GM20431 (cell line): ENCODE results near the gene SNAPIN.

Experiments
- in situ Hi-C: fragments of 300-500 bp; cut with MseI, MboI; formaldehyde crosslinking; loops from one replicate; pipeline ENCODE4 v1.15.0; 2020; ENCODE audit warnings: low sequenced_read_pairs; ENCODE audit not compliant: unreplicated experiment

Gene SNAPIN

GRCh38 chr1:153658400-153659174, at the start of gene SNAPIN:
SNAPIN (plus strand) TSS chr1:153658703; CDS start chr1:153658744, 41 bp downstream.
- in situ Hi-C loops, result loop anchor here (25.0 kb wide), 1 partner anchor 329 kb away; the partner anchor contains the start of genes JTB, RAB13 and RPS27

- in situ Hi-C loops, result no loop called here
These were observed 49.5 kb upstream of the SNAPIN start for GRCh38 chr1:153608742-153609584.

GRCh38 chr1:153609585-153609907, 49.0 kb upstream of the SNAPIN start:
- in situ Hi-C loops, result no loop called here

GRCh38 chr1:153610334-153610733, 48.2 kb upstream of the SNAPIN start:
- in situ Hi-C loops, result no loop called here

- in situ Hi-C loops, result no loop called here
These were observed 47.6 kb upstream of the SNAPIN start for GRCh38 chr1:153610811-153611301.

- in situ Hi-C loops, result no loop called here
These were observed 47.1 kb upstream of the SNAPIN start for GRCh38 chr1:153611356-153611755.

GRCh38 chr1:153612111-153612754, 46.3 kb upstream of the SNAPIN start:
- in situ Hi-C loops, result no loop called here

- in situ Hi-C loops, result no loop called here
These were observed 45.7 kb upstream of the SNAPIN start, which contains the start of gene S100A16 for GRCh38 chr1:153612755-153613331. S100A16 (minus strand) TSS chr1:153613137; CDS start chr1:153608151, 4,986 bp downstream.

GRCh38 chr1:153613406-153613805, 45.1 kb upstream of the SNAPIN start:
- in situ Hi-C loops, result no loop called here

GRCh38 chr1:153614189-153614900, 44.2 kb upstream of the SNAPIN start:
- in situ Hi-C loops, result no loop called here

- in situ Hi-C loops, result no loop called here
These were observed 43.6 kb upstream of the SNAPIN start for GRCh38 chr1:153614906-153615305.

GRCh38 chr1:153615406-153615805, 43.1 kb upstream of the SNAPIN start:
- in situ Hi-C loops, result no loop called here

GRCh38 chr1:153616144-153616916, 42.2 kb upstream of the SNAPIN start, which contains the start of gene S100A14:
S100A14 (minus strand) TSS chr1:153616325; CDS start chr1:153615858, 467 bp downstream.
- in situ Hi-C loops, result no loop called here

- in situ Hi-C loops, result no loop called here
These were observed 41.6 kb upstream of the SNAPIN start for GRCh38 chr1:153616917-153617311.

GRCh38 chr1:153617663-153618062, 40.8 kb upstream of the SNAPIN start:
- in situ Hi-C loops, result no loop called here

GRCh38 chr1:153619171-153619570, 39.3 kb upstream of the SNAPIN start:
- in situ Hi-C loops, result no loop called here

GRCh38 chr1:153623101-153623500, 35.4 kb upstream of the SNAPIN start:
- in situ Hi-C loops, result no loop called here

GRCh38 chr1:153624965-153625611, 33.4 kb upstream of the SNAPIN start:
- in situ Hi-C loops, result no loop called here
